CD4-positive, alpha-beta T cell (primary cell): Measurements from ENCODE around the gene TBC1D22A. TPM values are rescaled to one million over a fixed set of nuclear protein-coding genes. Genes with fewer than 3 reads are reported as not detected.

Experiments
- ATAC-seq: fragments of 200-7000 bp; cut with Tn5 transposase; one replicate; pipeline ENCODE4 v1.10.0; 2022; ENCODE audit warnings: mild to moderate bottlenecking; ENCODE audit not compliant: poor library complexity
- CTCF ChIA-PET: fragments of 350-600 bp; sonication (Branson Sonifier 250); formaldehyde crosslinking; loops from one replicate; lab custom pipeline; 2021; ENCODE audit warnings: antibody characterized with exemption, inconsistent platforms; lab: Charles Lee
- POLR2A ChIA-PET: fragments of 350-600 bp; sonication (Branson Sonifier 250); formaldehyde crosslinking; loops from one replicate; lab custom pipeline; 2021; ENCODE audit warnings: antibody characterized with exemption, inconsistent platforms; lab: Charles Lee
- DNase-seq, 14 experiments: peaks; one replicate each; pipeline ENCODE4 v3.0.0-alpha.2; 2013 to 2020; ENCODE audit warnings: mixed read lengths in 2 of 14
- H3K27ac ChIP-seq, 2 donors: one replicate each; pipeline versions ENCODE4 v1.5.1 to v1.7.0; 2013; ENCODE audit warnings: low read length in 2 of 2, low read depth in 1 of 2, mild to moderate bottlenecking in 1 of 2
- H3K27me3 ChIP-seq, 2 experiments: 1 replicate in 1 of 2; 2 replicates in 1 of 2; pipeline versions ENCODE4 v1.6.1 to v1.7.0; 2013; ENCODE audit warnings: low read length in 2 of 2, control low read depth in 1 of 2, mild to moderate bottlenecking in 1 of 2, moderate library complexity in 1 of 2; ENCODE audit not compliant: insufficient read depth in 2 of 2, control insufficient read depth in 1 of 2
- H3K36me3 ChIP-seq: one replicate; pipeline ENCODE4 v1.6.1; 2013; ENCODE audit warnings: low read length, control low read depth; ENCODE audit not compliant: insufficient read depth
- H3K4me1 ChIP-seq: one replicate; pipeline ENCODE4 v1.6.1; 2013; ENCODE audit warnings: low read length, control low read depth; ENCODE audit not compliant: insufficient read depth
- H3K4me3 ChIP-seq: one replicate; pipeline ENCODE4 v1.5.1; 2013; ENCODE audit warnings: mild to moderate bottlenecking, low read length, moderate library complexity
- H3K9me3 ChIP-seq, 2 experiments: 1 replicate in 1 of 2; 2 replicates in 1 of 2; pipeline versions ENCODE4 v1.6.1 to v1.7.0; 2013; ENCODE audit warnings: low read length in 2 of 2, mild to moderate bottlenecking in 2 of 2, control low read depth in 1 of 2, moderate library complexity in 1 of 2; ENCODE audit not compliant: control insufficient read depth in 1 of 2, insufficient read depth in 1 of 2
- H3K27ac Mint-ChIP-seq: one replicate; pipeline ENCODE4 v1.8.0; 2020; ENCODE audit warnings: mixed read lengths
- H3K27me3 Mint-ChIP-seq: one replicate; pipeline ENCODE4 v1.8.0; 2021; ENCODE audit warnings: mixed read lengths
- H3K36me3 Mint-ChIP-seq: one replicate; pipeline ENCODE4 v1.8.0; 2021; ENCODE audit warnings: low read depth, mixed read lengths
- H3K4me1 Mint-ChIP-seq: one replicate; pipeline ENCODE4 v1.8.0; 2021; ENCODE audit warnings: low read depth, mixed read lengths
- H3K4me3 Mint-ChIP-seq: one replicate; pipeline ENCODE4 v1.8.0; 2020; ENCODE audit warnings: mild to moderate bottlenecking, mixed read lengths
- H3K9me3 Mint-ChIP-seq: one replicate; pipeline ENCODE4 v1.8.0; 2020; ENCODE audit warnings: mixed read lengths
- intact Hi-C, 2 experiments: fragments of 100-400 bp; cut with DNase I in 1 of 2; cut with micrococcal nuclease in 1 of 2; formaldehyde crosslinking; loops; one replicate each; pipeline versions ENCODE4 v1.15.1 to v1.9.0; 2023 to 2025; cut with DNase I, micrococcal nuclease
- total RNA-seq, 174 experiments: library from RNA in 2 of 174; stranded (reverse) in 2 of 174; gene quantifications; one replicate each; pipeline ENCODE4 v1.2.3 and lab custom pipeline; 2021 to 2026
- TF ChIP-seq, protein P1 (sequence below): fragments of 200-600 bp; IDR thresholded peaks from one replicate; pipeline ENCODE4 v1.8.0; 2022; ENCODE audit warnings: antibody characterized with exemption, mild to moderate bottlenecking

The TBC1D22A gene
- total RNA-seq, 2 experiments from 2014 or later, result 27.1 to 31.7 TPM

DNA sequence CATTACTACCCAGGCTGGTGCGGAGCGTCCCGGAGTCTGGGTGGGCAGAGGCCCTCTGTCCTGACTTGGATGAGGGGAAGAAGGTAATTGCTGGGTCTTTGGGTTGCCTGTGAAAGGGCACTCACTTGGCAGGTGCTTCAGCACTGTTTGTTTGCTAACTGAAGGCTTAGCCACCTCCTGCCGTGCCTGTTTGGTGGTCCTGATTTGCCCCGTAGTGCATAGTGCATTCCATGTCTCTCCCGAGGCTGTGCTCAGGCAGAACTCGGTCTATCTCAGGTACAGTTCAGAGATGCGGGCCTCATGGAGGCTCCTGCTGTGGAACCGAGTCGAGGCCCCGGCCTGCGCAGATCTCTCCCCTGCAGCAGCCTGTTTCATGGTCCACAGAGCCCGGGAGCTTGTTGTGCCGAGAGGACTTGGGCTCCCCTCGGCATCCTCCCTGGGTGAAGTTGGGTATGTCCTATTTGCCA is 146.2 kb downstream of the TBC1D22A start:
- no peaks in the 10 kb centered on the region for H3K9me3 Mint-ChIP-seq
- ATAC-seq (no peak), DNase-seq (no peak)
- intact Hi-C loops, result no loop called here
- no peak overlapping the region for H3K4me3 ChIP-seq
- no peak overlapping the region for H3K27ac Mint-ChIP-seq
- H3K4me3 Mint-ChIP-seq, result no peak overlapping the region
- CTCF ChIA-PET, result no interaction called here
- no peaks in the 10 kb centered on the region for H3K4me1 ChIP-seq
- no peaks in the 10 kb centered on the region for H3K9me3 ChIP-seq
- no peak overlapping the region for H3K27ac ChIP-seq
- peaks cover 31% of the 10 kb centered on the region for H3K36me3 Mint-ChIP-seq
- TF ChIP-seq, protein P1, sequence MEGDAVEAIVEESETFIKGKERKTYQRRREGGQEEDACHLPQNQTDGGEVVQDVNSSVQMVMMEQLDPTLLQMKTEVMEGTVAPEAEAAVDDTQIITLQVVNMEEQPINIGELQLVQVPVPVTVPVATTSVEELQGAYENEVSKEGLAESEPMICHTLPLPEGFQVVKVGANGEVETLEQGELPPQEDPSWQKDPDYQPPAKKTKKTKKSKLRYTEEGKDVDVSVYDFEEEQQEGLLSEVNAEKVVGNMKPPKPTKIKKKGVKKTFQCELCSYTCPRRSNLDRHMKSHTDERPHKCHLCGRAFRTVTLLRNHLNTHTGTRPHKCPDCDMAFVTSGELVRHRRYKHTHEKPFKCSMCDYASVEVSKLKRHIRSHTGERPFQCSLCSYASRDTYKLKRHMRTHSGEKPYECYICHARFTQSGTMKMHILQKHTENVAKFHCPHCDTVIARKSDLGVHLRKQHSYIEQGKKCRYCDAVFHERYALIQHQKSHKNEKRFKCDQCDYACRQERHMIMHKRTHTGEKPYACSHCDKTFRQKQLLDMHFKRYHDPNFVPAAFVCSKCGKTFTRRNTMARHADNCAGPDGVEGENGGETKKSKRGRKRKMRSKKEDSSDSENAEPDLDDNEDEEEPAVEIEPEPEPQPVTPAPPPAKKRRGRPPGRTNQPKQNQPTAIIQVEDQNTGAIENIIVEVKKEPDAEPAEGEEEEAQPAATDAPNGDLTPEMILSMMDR, result no peak
- peaks cover 33% of the 10 kb centered on the region for H3K36me3 ChIP-seq
- POLR2A ChIA-PET, result no interaction called here
- H3K27me3 ChIP-seq, result no peaks in the 10 kb centered on the region
- no peaks in the 10 kb centered on the region for H3K4me1 Mint-ChIP-seq
- H3K27me3 Mint-ChIP-seq, result no peaks in the 10 kb centered on the region

DNA sequence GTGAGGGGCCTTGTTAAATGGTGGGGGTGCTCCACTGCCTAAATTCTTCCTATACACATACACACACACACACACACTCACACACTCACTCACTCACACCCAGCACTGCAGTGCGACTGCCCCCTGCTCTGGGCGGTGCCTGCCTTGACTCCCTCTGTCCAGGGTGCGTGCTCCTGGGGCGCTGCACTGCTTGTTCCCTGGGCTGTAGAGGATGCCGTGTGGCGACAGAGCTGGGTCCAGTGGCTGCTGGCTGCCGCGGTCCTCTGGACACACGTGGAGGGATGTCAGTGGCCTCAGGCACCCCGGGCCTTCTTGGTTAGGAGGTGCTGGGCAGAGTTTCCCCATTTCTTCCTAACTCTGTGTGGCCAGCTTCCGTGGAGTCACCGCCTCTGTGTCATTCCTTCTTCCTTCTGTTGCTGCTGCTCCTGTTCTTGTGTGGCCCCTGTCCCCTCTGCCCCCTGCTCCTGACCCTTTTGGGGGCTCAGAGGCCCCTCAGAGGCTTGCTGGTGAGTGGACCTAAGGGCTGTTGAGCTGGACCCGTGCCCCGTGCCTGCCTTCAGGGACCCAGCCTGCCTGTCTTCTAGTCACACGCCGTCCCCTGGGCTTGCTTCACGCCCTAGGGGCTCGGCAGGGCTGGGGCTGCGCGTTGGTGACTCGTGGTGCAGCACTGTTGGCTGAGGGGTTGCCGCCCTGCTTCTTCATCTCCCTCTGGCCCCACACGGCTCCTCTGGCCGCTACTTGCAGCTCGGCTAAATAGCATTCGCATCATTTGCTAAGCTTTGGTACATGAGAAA is 147.0 kb downstream of the TBC1D22A start:
- no peaks in the 10 kb centered on the region for H3K27me3 Mint-ChIP-seq
- intact Hi-C loops, result no loop called here
- TF ChIP-seq, protein P1, result no peak
- H3K4me1 Mint-ChIP-seq, result peaks cover under 1% of the 10 kb centered on the region
- H3K36me3 Mint-ChIP-seq, result peaks cover 39% of the 10 kb centered on the region
- DNase-seq (no peak), ATAC-seq (no peak)
- no peaks in the 10 kb centered on the region for H3K9me3 Mint-ChIP-seq
- CTCF ChIA-PET, result no interaction called here
- no peaks in the 10 kb centered on the region for H3K4me1 ChIP-seq
- no peak overlapping the region for H3K27ac Mint-ChIP-seq
- peaks cover 40% of the 10 kb centered on the region for H3K36me3 ChIP-seq
- no peak overlapping the region for H3K27ac ChIP-seq
- no peaks in the 10 kb centered on the region for H3K9me3 ChIP-seq
- no peak overlapping the region for H3K4me3 Mint-ChIP-seq
- H3K27me3 ChIP-seq, result no peaks in the 10 kb centered on the region
- no peak overlapping the region for H3K4me3 ChIP-seq
- POLR2A ChIA-PET, result no interaction called here

DNA sequence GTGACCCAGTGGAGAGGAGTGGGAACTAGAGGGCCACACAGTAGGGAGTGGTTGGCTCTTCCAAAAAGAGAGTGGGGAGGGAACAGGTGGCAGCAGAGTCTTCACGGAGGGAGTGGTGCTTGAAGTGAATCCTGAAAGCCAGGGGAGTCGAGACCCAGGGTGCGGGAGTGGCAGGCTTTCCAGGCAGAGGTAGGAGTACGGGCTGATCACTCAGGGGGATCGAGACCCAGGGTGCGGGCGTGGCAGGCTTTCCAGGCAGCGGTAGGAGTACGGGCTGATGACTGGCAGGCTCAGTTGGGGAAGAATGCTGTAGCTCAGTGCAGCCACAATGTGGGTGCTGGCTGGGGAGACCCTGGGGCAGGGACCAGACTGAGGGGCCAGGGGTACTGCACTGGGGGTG is 148.2 kb downstream of the TBC1D22A start:
- peaks cover 47% of the 10 kb centered on the region for H3K36me3 Mint-ChIP-seq

More for the DNA sequence above, 148.2 kb downstream of the TBC1D22A start:
- ATAC-seq, result no peak
- Mint-ChIP-seq H3K4me1 (peaks cover 6% of the 10 kb centered on the region), H3K27ac (no peak overlapping the region), H3K9me3 (no peaks in the 10 kb centered on the region), H3K4me3 (no peak overlapping the region), H3K27me3 (no peaks in the 10 kb centered on the region)
- CTCF ChIA-PET, result no interaction called here
- POLR2A ChIA-PET, result no interaction called here
- Histone ChIP-seq H3K9me3 (no peaks in the 10 kb centered on the region), H3K27me3 (no peaks in the 10 kb centered on the region), H3K4me3 (no peak overlapping the region), H3K4me1 (no peaks in the 10 kb centered on the region), H3K27ac (no peak overlapping the region), H3K36me3 (peaks cover 48% of the 10 kb centered on the region)
- TF ChIP-seq, protein P1, result no peak
- no peak for DNase-seq
- intact Hi-C loops, result no loop called here
